ENCODE results near the gene SRSF5. TPM values are rescaled to one million over a fixed set of nuclear protein-coding genes. Genes with fewer than 3 reads are reported as not detected.

SRSF5 gene
- total and polyA plus RNA-seq, 2 of the 13 experiments (the other 11 are each of a cell fraction or from before 2014, with no cell fraction given): 189 to 277 TPM

DNA sequence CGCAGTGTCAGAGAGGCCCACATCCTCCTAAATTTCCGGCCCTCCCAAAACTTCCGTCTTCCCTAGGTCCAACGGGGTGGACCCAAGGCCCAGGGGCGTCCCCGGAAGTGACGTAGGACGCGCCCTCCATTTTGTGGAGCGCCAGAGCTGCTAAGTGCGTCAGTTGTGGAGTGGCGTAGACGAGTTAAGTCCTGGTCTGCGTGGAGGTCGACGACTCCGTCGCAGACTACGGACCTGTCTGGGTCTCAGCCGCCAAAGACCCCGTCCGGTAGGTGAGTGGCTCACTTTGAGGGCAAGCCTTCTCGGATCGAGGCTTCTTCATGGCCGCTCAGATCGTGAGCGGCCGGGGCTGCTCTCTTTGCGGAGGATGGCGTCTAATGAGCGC, at the start of gene SRSF5 (continued):
- TF ChIP-seq ZXDC (CRISPR knock-in tag; IDR thresholded peaks at IDR 0.05) (no peak), KLF16 (CRISPR knock-in tag; IDR thresholded peaks at IDR 0.05) (peak in 1 of 2 experiments; percentile 89; a peak in 2 of 4 replicates), TBX2 (CRISPR knock-in tag; IDR thresholded peaks at IDR 0.05; ENCODE audit: borderline replicate concordance) (peak; percentile 81), MAX (IDR thresholded peaks at IDR 0.05) (peak; percentile 64), TEAD2 (CRISPR knock-in tag; IDR thresholded peaks at IDR 0.05) (0 out of 2 replicates have a peak, but pooled peaks have one; percentile 20), XRCC5 (optimal IDR thresholded peaks at IDR 0.05; ENCODE audit: low read length) (no peak), TP53 (CRISPR knock-in tag; conservative IDR thresholded peaks at IDR 0.05) (peak; percentile 80; the same call in 1 of the 2 replicates), YEATS2 (CRISPR knock-in tag; IDR thresholded peaks at IDR 0.05; ENCODE audit: borderline replicate concordance) (peak; percentile 85), ZNF687 (CRISPR knock-in tag; IDR thresholded peaks at IDR 0.05) (peak; percentile 92), EP300 (IDR thresholded peaks at IDR 0.05; ENCODE audit: low read depth in 2 of 2, low read length in 2 of 2) (0 out of 4 replicates have a peak, but pooled peaks of 1 of the 2 experiments have one; percentile 30), EP300 (CRISPR knock-in tag; IDR thresholded peaks at IDR 0.05; ENCODE audit: borderline replicate concordance) (no peak)
- TF ChIP-seq, protein P1, sequence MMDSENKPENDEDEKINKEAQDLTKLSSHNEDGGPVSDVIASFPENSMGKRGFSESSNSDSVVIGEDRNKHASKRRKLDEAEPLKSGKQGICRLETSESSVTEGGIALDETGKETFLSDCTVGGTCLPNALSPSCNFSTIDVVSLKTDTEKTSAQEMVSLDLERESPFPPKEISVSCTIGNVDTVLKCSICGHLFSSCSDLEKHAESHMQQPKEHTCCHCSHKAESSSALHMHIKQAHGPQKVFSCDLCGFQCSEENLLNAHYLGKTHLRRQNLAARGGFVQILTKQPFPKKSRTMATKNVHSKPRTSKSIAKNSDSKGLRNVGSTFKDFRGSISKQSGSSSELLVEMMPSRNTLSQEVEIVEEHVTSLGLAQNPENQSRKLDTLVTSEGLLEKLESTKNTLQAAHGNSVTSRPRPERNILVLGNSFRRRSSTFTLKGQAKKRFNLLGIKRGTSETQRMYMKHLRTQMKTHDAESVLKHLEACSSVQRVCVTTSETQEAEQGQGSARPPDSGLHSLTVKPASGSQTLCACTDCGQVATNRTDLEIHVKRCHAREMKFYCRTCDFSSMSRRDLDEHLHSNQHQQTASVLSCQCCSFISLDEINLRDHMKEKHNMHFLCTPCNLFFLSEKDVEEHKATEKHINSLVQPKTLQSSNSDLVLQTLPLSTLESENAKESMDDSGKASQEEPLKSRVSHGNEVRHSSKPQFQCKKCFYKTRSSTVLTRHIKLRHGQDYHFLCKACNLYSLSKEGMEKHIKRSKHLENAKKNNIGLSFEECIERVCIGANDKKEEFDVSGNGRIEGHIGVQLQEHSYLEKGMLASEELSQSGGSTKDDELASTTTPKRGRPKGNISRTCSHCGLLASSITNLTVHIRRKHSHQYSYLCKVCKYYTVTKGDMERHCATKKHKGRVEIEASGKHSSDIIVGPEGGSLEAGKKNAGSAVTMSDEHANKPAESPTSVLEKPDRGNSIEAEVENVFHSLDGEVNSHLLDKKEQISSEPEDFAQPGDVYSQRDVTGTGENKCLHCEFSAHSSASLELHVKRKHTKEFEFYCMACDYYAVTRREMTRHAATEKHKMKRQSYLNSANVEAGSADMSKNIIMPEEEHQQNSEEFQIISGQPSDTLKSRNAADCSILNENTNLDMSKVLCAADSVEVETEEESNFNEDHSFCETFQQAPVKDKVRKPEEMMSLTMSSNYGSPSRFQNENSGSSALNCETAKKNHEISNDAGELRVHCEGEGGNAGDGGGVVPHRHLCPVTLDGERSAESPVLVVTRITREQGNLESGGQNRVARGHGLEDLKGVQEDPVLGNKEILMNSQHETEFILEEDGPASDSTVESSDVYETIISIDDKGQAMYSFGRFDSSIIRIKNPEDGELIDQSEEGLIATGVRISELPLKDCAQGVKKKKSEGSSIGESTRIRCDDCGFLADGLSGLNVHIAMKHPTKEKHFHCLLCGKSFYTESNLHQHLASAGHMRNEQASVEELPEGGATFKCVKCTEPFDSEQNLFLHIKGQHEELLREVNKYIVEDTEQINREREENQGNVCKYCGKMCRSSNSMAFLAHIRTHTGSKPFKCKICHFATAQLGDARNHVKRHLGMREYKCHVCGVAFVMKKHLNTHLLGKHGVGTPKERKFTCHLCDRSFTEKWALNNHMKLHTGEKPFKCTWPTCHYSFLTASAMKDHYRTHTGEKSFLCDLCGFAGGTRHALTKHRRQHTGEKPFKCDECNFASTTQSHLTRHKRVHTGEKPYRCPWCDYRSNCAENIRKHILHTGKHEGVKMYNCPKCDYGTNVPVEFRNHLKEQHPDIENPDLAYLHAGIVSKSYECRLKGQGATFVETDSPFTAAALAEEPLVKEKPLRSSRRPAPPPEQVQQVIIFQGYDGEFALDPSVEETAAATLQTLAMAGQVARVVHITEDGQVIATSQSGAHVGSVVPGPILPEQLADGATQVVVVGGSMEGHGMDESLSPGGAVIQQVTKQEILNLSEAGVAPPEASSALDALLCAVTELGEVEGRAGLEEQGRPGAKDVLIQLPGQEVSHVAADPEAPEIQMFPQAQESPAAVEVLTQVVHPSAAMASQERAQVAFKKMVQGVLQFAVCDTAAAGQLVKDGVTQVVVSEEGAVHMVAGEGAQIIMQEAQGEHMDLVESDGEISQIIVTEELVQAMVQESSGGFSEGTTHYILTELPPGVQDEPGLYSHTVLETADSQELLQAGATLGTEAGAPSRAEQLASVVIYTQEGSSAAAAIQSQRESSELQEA (CRISPR knock-in tag; IDR thresholded peaks at IDR 0.05; ENCODE audit: not compliant biosample characterization): no peak
- TF ChIP-seq, protein P2, sequence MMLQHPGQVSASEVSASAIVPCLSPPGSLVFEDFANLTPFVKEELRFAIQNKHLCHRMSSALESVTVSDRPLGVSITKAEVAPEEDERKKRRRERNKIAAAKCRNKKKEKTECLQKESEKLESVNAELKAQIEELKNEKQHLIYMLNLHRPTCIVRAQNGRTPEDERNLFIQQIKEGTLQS (CRISPR knock-in tag; IDR thresholded peaks at IDR 0.05): peak; percentile 49; the same call in 1 of the 2 replicates

All from HepG2 (cell line).